HFF-Myc (cell line): ENCODE measurements around the gene SRXN1.

Experiments
- DNase-seq: peaks from one replicate; pipeline ENCODE4 v3.0.0-alpha.2; 2011; ENCODE audit warnings: low read depth; ENCODE audit errors: extremely low read depth
- H3K4me3 ChIP-seq: replicated peaks from 2 replicates; pipeline ENCODE4 v1.5.1; 2011; ENCODE audit warnings: low read depth, mild to moderate bottlenecking, control low read depth, low read length
- TF ChIP-seq, protein P1 (sequence below): IDR thresholded peaks from 2 replicates; pipeline ENCODE4 v1.5.1; 2012; ENCODE audit warnings: mild to moderate bottlenecking, low read depth, low read length, control low read depth; ENCODE audit errors: missing control alignments

The SRXN1 gene

DNA sequence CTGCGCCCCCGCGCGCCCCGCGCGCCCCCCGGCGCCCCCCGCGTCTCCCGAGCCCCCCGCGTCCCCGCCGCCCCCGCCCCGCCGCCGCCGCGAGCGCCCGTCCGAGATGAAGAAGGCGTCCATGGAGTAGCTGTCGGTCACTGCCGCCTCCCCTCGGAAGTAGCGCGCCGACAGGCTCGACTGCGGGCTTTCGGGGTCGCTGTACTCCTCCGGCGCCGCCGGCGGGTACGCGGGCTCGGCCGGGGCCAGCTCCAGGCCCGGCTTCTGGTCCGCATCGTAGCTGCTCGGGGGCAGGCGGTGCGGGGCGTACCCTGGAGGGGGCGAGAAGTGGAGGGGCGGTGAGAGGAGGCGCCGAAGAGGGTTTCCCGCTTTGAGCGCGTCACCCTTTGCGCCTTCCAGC lies 11.2 kb upstream of the SRXN1 start:
- TF ChIP-seq, protein P1, sequence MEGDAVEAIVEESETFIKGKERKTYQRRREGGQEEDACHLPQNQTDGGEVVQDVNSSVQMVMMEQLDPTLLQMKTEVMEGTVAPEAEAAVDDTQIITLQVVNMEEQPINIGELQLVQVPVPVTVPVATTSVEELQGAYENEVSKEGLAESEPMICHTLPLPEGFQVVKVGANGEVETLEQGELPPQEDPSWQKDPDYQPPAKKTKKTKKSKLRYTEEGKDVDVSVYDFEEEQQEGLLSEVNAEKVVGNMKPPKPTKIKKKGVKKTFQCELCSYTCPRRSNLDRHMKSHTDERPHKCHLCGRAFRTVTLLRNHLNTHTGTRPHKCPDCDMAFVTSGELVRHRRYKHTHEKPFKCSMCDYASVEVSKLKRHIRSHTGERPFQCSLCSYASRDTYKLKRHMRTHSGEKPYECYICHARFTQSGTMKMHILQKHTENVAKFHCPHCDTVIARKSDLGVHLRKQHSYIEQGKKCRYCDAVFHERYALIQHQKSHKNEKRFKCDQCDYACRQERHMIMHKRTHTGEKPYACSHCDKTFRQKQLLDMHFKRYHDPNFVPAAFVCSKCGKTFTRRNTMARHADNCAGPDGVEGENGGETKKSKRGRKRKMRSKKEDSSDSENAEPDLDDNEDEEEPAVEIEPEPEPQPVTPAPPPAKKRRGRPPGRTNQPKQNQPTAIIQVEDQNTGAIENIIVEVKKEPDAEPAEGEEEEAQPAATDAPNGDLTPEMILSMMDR: no peak
- no peak overlapping the region for H3K4me3 ChIP-seq
- DNase-seq: no peak

DNA sequence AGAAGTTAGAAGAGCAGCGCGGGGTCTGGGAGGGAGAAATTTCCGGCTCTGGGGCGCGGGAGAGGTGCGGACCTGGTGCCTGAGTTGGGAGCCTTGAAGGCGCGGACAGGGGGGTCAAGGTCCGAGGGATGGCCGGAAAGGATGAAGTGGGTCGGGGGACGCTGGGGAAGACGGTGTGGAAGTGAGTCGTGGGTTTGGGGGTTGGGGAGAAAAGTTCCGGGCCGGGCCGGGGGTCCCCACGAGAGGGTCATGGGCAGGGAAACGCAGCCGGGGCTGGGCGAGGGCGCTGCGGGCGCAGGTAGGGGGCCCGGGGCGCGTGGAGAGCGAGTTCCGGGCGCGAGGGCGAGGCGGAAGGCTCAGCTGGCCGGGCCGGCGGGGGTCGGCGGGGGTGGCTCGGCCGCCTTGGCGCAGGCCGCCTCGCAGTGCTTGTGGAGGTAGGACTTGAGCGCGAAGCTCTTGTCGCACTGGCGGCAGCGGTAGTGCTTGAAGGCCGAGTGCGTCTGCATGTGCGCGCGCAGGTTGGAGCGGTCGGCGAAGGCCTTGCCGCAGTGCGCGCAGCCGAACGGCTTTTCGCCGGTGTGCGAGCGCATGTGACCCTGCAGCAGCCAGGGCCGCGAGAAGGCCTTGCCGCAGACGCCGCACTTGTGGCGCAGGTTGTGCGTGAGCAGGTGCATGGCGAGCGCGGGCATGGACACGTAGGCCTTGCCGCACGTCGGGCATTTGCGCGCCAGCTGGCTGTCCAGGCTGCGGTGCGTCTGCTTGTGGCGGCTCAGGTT lies 10.5 kb upstream of the SRXN1 start:
- DNase-seq: no peak
- no peak overlapping the region for H3K4me3 ChIP-seq
- TF ChIP-seq, protein P1: no peak

DNA sequence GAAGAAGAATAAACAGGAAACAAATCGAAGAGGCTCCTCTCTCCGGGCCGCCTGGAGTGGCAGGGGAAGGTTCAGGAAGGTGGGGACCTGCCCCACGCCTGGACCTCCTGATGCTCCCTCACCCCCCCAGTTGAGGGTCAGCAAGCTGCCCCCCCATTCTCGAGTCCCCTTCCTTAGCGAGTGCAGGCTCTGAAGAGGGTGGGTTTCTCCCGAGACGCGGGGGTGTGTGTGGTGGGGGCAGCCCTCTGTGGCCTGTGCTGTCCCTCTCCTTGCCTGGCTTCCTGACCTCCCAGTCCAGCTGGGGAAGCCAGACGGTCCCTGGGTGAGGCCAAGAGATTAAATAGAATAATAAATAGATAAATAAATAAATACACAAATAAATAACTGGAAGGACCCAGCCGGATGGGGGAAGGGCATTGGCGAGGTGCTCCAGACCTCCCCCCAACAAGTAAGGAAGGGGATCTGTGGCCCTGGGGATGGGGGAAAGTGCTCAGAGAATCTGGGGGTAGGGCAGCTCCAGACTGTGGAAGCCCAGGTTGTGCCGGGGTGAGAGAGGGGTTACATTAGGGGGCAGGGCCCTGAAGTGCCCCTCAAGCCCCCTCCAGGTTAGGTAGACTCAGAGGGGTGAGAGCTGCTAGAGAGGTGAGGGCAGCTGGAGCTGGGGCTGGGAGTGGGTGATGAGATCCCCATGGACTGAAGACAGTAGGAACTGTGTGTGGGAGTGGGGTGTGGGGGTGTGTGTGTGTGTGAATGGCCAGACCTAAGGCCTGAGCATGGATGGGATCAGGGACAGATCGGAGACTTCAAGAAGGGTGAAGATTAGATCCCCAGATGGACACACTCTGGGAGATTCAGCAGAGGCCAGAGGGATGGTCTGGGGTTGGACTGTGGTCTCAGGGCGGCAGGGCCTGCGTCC lies 9.5 kb upstream of the SRXN1 start:
- no peak overlapping the region for H3K4me3 ChIP-seq
- DNase-seq: no peak
- TF ChIP-seq, protein P1: no peak

DNA sequence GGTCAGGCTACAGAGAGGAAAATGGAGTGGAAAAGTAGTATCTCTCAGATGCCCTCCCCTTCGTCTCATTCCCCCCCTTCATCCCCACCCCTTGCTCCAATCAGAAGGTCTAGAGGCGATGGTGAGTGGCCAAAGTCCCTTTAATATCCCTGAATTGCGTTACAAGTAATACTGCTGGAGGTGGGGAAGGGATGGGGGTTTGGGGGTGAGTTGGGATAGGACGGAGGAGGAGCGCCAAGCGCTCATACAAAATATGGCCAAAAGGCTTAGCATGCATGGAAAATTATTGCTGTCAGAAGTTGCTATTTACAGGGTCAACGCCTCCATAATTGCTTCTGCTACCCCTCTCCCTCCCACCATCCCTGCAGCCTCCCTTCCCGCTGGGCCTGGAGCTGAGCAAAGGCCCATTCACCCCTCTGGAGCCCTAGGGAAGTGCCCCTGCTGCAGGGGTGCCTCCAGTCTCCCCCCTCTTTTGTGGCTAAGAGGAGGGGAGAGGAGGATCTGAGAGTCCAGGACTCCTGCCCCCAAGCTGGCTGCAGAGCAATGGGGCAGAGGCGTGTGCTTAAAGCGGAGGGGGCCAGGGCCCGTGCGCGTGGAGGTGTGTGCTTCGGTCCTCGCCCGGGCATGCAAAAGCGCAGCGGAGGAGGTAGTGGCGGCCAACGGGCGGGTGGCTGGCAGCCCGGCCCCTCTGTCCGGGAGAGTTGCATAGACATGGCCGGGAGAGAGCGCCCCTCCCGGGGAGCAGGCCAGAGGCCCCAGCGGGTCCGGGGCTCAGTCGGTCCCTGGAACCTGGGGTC lies 8.7 kb upstream of the SRXN1 start:
- DNase-seq: no peak
- no peak overlapping the region for H3K4me3 ChIP-seq
- TF ChIP-seq, protein P1: no peak

DNA sequence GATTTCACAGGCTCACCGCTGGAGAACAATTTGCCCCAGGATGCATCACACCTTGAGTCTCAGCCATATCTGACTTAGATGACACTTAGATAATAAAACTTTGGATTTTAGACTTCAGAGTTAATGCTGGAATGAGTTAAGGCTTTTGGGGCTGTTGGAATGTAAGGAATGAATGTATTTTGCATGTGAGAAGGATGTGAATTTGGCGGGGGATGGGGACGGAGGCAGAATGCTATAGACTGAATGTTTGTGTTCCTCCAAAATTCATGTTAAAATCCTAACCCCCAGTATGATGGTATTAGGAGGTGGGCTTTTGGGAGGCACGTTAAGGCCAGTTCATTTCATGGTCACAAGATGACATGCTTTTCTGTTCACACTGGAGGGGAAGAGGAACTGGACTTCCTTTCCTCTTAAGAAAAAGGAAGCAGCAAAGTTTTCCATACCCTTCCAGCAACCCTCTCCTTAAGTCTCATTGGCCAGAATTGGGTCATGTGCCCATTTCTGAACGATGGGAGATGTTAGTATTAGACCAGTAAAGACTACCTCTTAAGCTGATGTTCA lies 5.8 kb upstream of the SRXN1 start:
- H3K4me3 ChIP-seq: no peak overlapping the region
- TF ChIP-seq, protein P1: no peak
- DNase-seq: no peak

DNA sequence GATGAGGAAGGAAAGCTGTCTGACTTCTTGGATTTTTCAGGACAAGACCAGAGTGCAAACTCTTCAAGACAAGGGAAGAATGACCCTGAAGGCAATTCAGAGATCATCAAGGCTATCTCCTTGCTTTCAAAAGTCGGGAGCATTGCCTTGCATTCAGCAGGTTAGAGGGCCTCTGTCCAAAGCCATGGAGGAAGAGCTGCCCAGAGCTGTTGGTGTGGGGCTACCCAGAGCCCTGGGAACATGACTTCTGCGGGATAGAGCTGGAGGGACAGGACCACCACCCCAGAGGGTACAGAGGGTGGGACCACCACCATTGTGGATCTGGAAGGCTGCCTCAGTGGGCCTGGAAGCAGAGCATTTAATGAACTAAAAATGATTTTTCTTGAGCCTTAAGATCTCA lies 5.2 kb upstream of the SRXN1 start:
- H3K4me3 ChIP-seq: no peak overlapping the region
- DNase-seq: no peak
- TF ChIP-seq, protein P1: no peak
